ENCODE results near the gene HENMT1. TPM values are rescaled to one million over a fixed set of nuclear protein-coding genes. Genes with fewer than 3 reads are reported as not detected.

The HENMT1 gene
- polyA plus RNA-seq, 3 donors from 2014 or later, result 80.4 to 142 (median 108) TPM

DNA sequence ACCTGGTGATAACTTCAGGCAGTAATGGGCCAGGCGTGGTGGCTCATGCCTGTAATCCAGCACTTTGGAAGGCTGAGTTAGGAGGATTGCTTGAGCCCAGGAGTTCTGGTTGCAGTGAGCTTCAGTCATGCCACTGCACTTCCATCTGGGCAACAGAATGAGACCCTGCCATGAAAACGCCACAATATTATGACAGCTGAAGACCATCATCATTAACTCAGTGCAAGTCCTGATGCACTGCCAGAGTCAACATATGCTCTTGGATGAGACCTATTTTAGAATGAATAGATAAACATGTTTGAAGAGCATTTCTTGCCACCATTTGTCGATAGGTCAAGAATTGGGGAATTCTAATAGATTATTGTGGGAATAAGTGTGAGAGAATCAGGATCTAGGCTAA lies 26.4 kb downstream of the HENMT1 start:
- peak overlapping the region in 2 of 6 donors; percentile 31 to 57 for H3K27ac Mint-ChIP-seq
- no peaks in the 10 kb centered on the region for H3K9me3 Mint-ChIP-seq
- H3K4me1 Mint-ChIP-seq, result peaks cover 2 to 4% of the 10 kb centered on the region in 2 donors
- no peaks in the 10 kb centered on the region for H3K27me3 Mint-ChIP-seq (ENCODE audit: low read depth in 3 of 3)
- H3K36me3 Mint-ChIP-seq, result peaks cover 15 to 41% (median 20%) of the 10 kb centered on the region in 3 donors
- H3K4me3 Mint-ChIP-seq, result no peak overlapping the region
- no peak for DNase-seq

DNA sequence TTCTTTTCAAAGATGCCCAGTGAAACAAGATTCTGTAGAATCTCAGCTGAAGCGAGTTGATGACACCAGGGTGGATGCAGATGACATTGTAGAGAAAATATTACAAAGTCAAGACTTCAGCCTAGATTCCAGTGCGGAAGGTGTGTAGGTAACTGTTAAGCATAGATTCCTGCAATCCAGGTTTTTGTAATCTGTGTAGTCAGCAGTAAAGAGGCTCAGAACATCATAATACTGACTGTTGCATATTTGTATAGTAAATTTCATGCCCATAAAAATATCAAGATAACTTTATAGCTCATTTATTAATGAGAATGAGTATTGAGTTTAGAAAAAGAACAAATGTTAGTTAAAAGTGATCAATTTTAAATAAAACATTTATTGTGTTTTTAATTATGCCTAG lies 32.2 kb downstream of the HENMT1 start:
- no peaks in the 10 kb centered on the region for H3K4me1 Mint-ChIP-seq

GRCh38 chr1:108627951-108628350 lies 32.9 kb downstream of the HENMT1 start:
- H3K4me3 Mint-ChIP-seq, result no peak overlapping the region
- no peaks in the 10 kb centered on the region for H3K4me1 Mint-ChIP-seq
- H3K27ac Mint-ChIP-seq, result no peak overlapping the region
- H3K9me3 Mint-ChIP-seq, result no peaks in the 10 kb centered on the region
- H3K27me3 Mint-ChIP-seq (ENCODE audit: low read depth in 3 of 3), result no peaks in the 10 kb centered on the region
- no peak for DNase-seq
- peaks cover 12 to 32% (median 16%) of the 10 kb centered on the region in 3 donors for H3K36me3 Mint-ChIP-seq

More for the DNA sequence above, 32.2 kb downstream of the HENMT1 start:
- DNase-seq, result no peak
- Mint-ChIP-seq H3K4me3 (no peak overlapping the region), H3K36me3 (peaks cover 13 to 35% (median 16%) of the 10 kb centered on the region in 3 donors), H3K9me3 (no peaks in the 10 kb centered on the region), H3K27me3 (ENCODE audit: low read depth in 3 of 3) (no peaks in the 10 kb centered on the region), H3K27ac (no peak overlapping the region)

DNA sequence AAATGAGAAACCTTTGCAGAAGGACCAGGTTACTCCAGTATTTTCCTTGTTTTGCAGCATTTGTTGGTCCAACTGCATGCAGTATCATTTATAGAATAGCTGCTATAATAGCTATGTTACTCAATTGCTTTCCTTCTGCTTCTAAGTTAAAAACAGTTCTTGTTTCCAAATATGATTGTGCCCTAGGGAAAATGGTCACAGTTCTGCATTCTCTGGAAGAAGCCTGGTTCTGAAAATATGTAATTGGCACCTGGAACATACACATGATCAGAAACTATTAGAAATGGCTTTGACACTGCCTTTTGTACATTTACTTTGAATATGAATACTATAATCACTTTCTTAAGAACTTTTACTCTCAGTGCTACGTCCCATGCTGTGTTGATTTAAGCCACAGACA lies 33.6 kb downstream of the HENMT1 start:
- peaks cover 12 to 33% (median 18%) of the 10 kb centered on the region in 3 donors for H3K36me3 Mint-ChIP-seq
- H3K9me3 Mint-ChIP-seq, result no peaks in the 10 kb centered on the region
- H3K27me3 Mint-ChIP-seq (ENCODE audit: low read depth in 3 of 3), result no peaks in the 10 kb centered on the region
- no peak for DNase-seq
- no peak overlapping the region for H3K4me3 Mint-ChIP-seq
- H3K4me1 Mint-ChIP-seq, result no peaks in the 10 kb centered on the region
- H3K27ac Mint-ChIP-seq, result no peak overlapping the region

- peaks cover 4 to 33% (median 12%) of the 10 kb centered on the region in 3 donors for H3K36me3 Mint-ChIP-seq
- no peaks in the 10 kb centered on the region for H3K4me1 Mint-ChIP-seq
- no peak overlapping the region for H3K4me3 Mint-ChIP-seq
Measured at GRCh38 chr1:108624069-108624468, 36.8 kb downstream of the HENMT1 start.

DNA sequence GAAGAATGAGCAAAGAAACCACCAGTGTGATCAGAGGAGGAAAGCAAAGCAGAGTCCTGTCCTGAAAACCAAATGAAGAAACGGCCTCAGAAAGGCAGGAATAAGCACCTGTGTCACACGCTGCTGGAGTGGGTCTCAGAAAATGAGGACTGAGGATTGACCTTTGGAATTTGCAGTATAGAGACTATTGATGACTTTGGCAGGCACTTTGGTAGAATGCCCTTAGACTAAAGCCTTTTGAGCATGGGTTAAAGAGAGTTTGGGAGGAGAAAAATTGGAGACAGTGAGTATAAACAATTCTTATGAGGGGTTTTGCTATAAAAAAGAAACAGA lies 43.2 kb downstream of the HENMT1 start:
- Mint-ChIP-seq H3K27ac (no peak overlapping the region), H3K27me3 (ENCODE audit: low read depth in 3 of 3) (no peaks in the 10 kb centered on the region), H3K36me3 (peaks cover 4 to 16% (median 10%) of the 10 kb centered on the region in 3 donors), H3K9me3 (no peaks in the 10 kb centered on the region), H3K4me3 (no peak overlapping the region), H3K4me1 (no peaks in the 10 kb centered on the region)
- no peak for DNase-seq

More at GRCh38 chr1:108624069-108624468, 36.8 kb downstream of the HENMT1 start:
- H3K9me3 Mint-ChIP-seq, result no peaks in the 10 kb centered on the region
- H3K27me3 Mint-ChIP-seq (ENCODE audit: low read depth in 3 of 3), result no peaks in the 10 kb centered on the region
- no peak for DNase-seq
- H3K27ac Mint-ChIP-seq, result peak overlapping the region in 2 of 6 donors; percentile 32 to 41

DNA sequence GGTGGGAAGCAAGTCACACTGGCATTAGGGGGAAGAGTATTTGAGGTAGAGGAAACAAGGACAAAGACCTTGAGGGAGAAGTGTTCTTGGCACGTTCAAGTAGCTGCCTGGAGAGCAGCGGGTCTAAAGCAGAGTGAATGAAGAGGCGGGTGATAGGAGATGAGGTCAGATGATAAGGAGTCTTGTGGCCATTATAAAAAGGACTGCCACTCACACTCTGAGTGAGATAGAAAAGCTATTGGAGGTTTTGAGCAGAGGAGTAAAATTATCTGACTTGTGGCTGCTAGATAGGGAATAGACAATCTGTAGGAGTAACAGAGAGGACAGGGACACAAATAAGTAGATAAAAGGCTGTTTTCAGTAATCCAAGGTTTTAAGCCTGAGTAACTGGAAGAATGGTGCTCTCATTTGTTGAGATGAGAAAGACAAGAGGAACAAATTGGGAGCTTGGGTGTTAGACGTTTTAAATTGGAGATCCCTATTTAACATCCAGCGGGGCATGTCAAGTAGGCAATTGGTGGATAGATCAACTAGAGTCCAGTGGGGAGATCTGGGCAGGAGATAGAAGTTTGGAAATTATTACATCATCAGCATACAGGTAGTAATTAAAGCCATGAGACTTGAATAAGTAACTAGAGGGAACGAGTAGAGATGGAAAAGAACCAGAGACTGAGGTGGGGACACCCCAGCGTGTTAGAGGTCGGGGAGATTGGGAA lies 43.7 kb downstream of the HENMT1 start:
- peak; percentile 5 to 28 (median 19) for DNase-seq
- H3K4me1 Mint-ChIP-seq, result no peaks in the 10 kb centered on the region

DNA sequence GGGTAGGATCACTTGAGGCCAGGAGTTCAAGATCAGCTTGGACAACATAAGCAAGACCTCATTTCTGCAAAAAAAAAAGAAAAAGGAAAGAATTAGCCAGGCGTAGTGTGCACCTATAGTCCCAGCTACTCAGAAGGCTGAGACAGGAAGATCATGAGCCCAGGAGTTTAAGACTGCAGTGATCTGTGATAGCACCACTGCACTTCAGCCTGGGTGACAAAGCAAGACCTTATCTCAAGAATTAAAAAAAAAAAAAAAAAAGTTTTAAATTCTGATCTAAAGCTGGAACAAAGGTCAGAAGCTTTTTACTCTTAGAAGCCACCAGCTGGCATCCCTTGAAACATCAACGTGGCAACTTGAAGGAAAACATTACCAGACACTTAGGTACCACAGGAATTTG lies 45.3 kb downstream of the HENMT1 start:
- Mint-ChIP-seq H3K27me3 (ENCODE audit: low read depth in 3 of 3) (no peaks in the 10 kb centered on the region), H3K4me3 (no peak overlapping the region), H3K9me3 (no peaks in the 10 kb centered on the region), H3K27ac (no peak overlapping the region), H3K4me1 (no peaks in the 10 kb centered on the region), H3K36me3 (peaks cover 0 to 4% (median 3%) of the 10 kb centered on the region in 3 donors)
- no peak for DNase-seq

More for the DNA sequence above, 43.7 kb downstream of the HENMT1 start:
- Mint-ChIP-seq H3K36me3 (peaks cover 4 to 13% (median 7%) of the 10 kb centered on the region in 3 donors), H3K9me3 (no peaks in the 10 kb centered on the region), H3K27ac (no peak overlapping the region), H3K4me3 (no peak overlapping the region), H3K27me3 (ENCODE audit: low read depth in 3 of 3) (no peaks in the 10 kb centered on the region)

DNA sequence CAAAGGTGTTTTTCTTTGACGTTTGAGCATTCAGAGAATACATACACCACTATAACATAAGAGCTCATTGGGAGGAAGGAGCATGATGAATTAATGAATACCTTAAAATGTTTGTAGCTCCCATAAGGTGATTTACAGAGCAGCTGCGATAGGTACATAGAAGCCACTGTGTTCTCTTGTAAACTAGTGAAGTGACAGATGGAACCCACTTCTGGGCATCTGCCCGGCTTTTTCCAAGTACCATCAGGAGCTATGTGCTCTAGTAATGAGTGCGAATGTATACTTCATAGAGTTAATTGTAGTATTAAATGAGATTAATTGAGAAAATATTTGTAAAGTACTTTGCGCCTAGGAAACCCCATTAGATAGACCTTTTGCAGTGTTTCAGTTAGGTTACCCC lies 48.4 kb downstream of the HENMT1 start:
- Mint-ChIP-seq H3K27ac (no peak overlapping the region), H3K36me3 (peaks cover 18 to 19% (median 18%) of the 10 kb centered on the region in 3 donors), H3K9me3 (no peaks in the 10 kb centered on the region), H3K4me3 (no peak overlapping the region), H3K4me1 (no peaks in the 10 kb centered on the region), H3K27me3 (ENCODE audit: low read depth in 3 of 3) (peaks cover 0 to 3% (median 0%) of the 10 kb centered on the region in 3 donors)
- no peak for DNase-seq

DNA sequence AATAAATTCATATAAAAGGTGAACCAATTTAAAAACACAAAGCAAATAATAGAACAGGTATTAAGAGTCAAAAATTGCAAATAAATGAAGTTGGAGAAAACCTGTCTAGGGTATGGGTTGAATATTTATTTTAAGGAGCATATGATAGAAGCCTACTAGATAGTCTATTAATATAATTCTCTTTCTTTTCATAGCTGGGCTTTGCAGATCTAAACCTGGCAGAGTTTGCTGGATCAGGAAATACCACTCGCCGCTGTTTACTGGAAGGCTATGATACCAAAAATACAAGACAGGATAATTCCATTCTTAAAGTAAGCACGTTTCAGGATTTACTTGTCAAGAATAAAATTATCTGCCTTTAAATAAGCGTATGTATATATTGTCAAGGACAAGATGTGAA lies 48.9 kb downstream of the HENMT1 start:
- Mint-ChIP-seq H3K9me3 (no peaks in the 10 kb centered on the region), H3K4me1 (no peaks in the 10 kb centered on the region), H3K27me3 (ENCODE audit: low read depth in 3 of 3) (peaks cover 0 to 3% (median 0%) of the 10 kb centered on the region in 3 donors), H3K27ac (no peak overlapping the region), H3K4me3 (no peak overlapping the region), H3K36me3 (peaks cover 18 to 19% (median 18%) of the 10 kb centered on the region in 3 donors)
- no peak for DNase-seq

- no peaks in the 10 kb centered on the region for H3K4me1 Mint-ChIP-seq
- H3K27ac Mint-ChIP-seq, result no peak overlapping the region
- H3K4me3 Mint-ChIP-seq, result no peak overlapping the region
- peaks cover 18 to 19% (median 18%) of the 10 kb centered on the region in 3 donors for H3K36me3 Mint-ChIP-seq
- peaks cover 0 to 3% (median 0%) of the 10 kb centered on the region in 3 donors for H3K27me3 Mint-ChIP-seq (ENCODE audit: low read depth in 3 of 3)
- H3K9me3 Mint-ChIP-seq, result no peaks in the 10 kb centered on the region
- DNase-seq, result no peak
Measured at GRCh38 chr1:108610073-108610472, 50.8 kb downstream of the HENMT1 start.

- Mint-ChIP-seq H3K9me3 (no peaks in the 10 kb centered on the region), H3K27ac (no peak overlapping the region), H3K27me3 (ENCODE audit: low read depth in 3 of 3) (peaks cover 0 to 3% (median 0%) of the 10 kb centered on the region in 3 donors), H3K36me3 (peaks cover 18 to 19% (median 18%) of the 10 kb centered on the region in 3 donors), H3K4me3 (no peak overlapping the region), H3K4me1 (no peaks in the 10 kb centered on the region)
- no peak for DNase-seq
Measured at GRCh38 chr1:108609483-108610049, 51.3 kb downstream of the HENMT1 start.

DNA sequence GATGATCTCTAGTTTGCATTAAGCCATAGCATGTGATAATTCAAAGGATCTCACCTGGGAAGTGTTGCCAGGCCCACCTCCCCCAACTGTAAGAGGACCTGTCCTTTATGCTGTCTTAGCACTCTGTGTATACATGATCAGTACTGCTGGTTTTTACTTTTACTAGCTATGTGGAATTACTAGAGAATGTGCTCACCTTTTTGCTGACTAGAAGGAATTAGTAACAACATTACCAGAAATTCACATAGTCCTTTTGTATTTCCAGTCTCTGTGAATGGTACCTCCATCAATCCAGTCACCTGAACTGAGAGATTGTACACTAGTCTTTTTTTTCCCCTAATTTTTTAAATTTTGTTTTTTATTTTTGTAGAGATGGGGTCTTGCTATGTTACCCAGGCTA lies 54.4 kb downstream of the HENMT1 start:
- no peak for DNase-seq
- Mint-ChIP-seq H3K4me1 (no peaks in the 10 kb centered on the region), H3K9me3 (no peaks in the 10 kb centered on the region), H3K27ac (no peak overlapping the region), H3K4me3 (no peak overlapping the region), H3K27me3 (ENCODE audit: low read depth in 3 of 3) (peaks cover 0 to 3% (median 0%) of the 10 kb centered on the region in 3 donors), H3K36me3 (peaks cover 18 to 23% (median 18%) of the 10 kb centered on the region in 3 donors)

- Mint-ChIP-seq H3K4me3 (no peak overlapping the region), H3K27ac (no peak overlapping the region), H3K27me3 (ENCODE audit: low read depth in 3 of 3) (peaks cover 0 to 3% (median 0%) of the 10 kb centered on the region in 3 donors), H3K9me3 (no peaks in the 10 kb centered on the region), H3K36me3 (peaks cover 18 to 23% (median 18%) of the 10 kb centered on the region in 3 donors), H3K4me1 (no peaks in the 10 kb centered on the region)
- DNase-seq, result no peak
Measured at GRCh38 chr1:108605633-108606032, 55.3 kb downstream of the HENMT1 start.

Data from immature natural killer cell (primary cell).